Colonic mucosa (tissue), 4 donors: ENCODE results near the gene TM4SF18. TPM values are rescaled to one million over a fixed set of nuclear protein-coding genes. Genes with fewer than 3 reads are reported as not detected.

Experiments
- DNase-seq: peaks from one replicate; pipeline ENCODE4 v3.0.0-alpha.2; 2020
- H3K27ac ChIP-seq: fragments of 200-600 bp; one replicate; pipeline ENCODE4 v1.8.0; 2021
- H3K27me3 ChIP-seq: fragments of 200-600 bp; one replicate; pipeline ENCODE4 v1.8.0; 2021
- H3K36me3 ChIP-seq: fragments of 200-600 bp; one replicate; pipeline ENCODE4 v1.8.0; 2021
- H3K4me1 ChIP-seq: fragments of 200-600 bp; one replicate; pipeline ENCODE4 v1.8.0; 2021; ENCODE audit warnings: mild to moderate bottlenecking
- H3K4me3 ChIP-seq: fragments of 200-600 bp; one replicate; pipeline ENCODE4 v1.8.0; 2021
- H3K9ac ChIP-seq, 2 donors: one replicate each; pipeline ENCODE4 v1.7.0; 2013; ENCODE audit warnings: control low read depth in 2 of 2, low read depth in 2 of 2, low read length in 2 of 2
- H3K9me3 ChIP-seq: fragments of 200-600 bp; one replicate; pipeline ENCODE4 v1.8.0; 2021
- CTCF ChIP-seq: fragments of 200-600 bp; IDR thresholded peaks from one replicate; pipeline ENCODE4 v1.8.0; 2022; ENCODE audit warnings: antibody characterized with exemption, mild to moderate bottlenecking
- intact Hi-C: fragments of 100-400 bp; cut with DNase I; formaldehyde crosslinking; loops from one replicate; pipeline ENCODE4 v1.14.1; 2022
- total RNA-seq, 2 donors: library from RNA; stranded (reverse); fragmentation: NEBNext Ultra II Directional in 1 of 2; extraction: Animal tissue kit (Norgen Biotek cat#: 25700) in 1 of 2; gene quantifications; one replicate each; pipeline ENCODE4 v1.2.1, GENCODE V29; 2021
- donor health status: healthy.
- donor health status: DM: no; HTN: no; CAD: no.
- donor health status: DM: no; HTN: no; CAD: no.

The TM4SF18 gene
- total RNA-seq, 2 donors from 2014 or later = 0.72 to 2.1 TPM

GRCh38 chr3:149274220-149274619 lies 59.2 kb downstream of the TM4SF18 start:
- Histone ChIP-seq H3K36me3 (no peaks in the 10 kb centered on the region), H3K4me3 (no peak overlapping the region), H3K27ac (no peak overlapping the region), H3K9ac (no peak overlapping the region), H3K9me3 (no peaks in the 10 kb centered on the region), H3K4me1 (peaks cover 3% of the 10 kb centered on the region), H3K27me3 (no peaks in the 10 kb centered on the region)
- intact Hi-C loops = loop anchor here (5.0 kb wide), 1 partner anchor 317 kb away; no protein-coding TSS in a partner anchor
- no peak for TF ChIP-seq CTCF
- DNase-seq = no peak

- Histone ChIP-seq H3K27me3 (no peaks in the 10 kb centered on the region), H3K4me1 (peaks cover 3% of the 10 kb centered on the region), H3K4me3 (no peak overlapping the region), H3K36me3 (no peaks in the 10 kb centered on the region), H3K9ac (no peak overlapping the region), H3K27ac (no peak overlapping the region), H3K9me3 (no peaks in the 10 kb centered on the region)
- DNase-seq = peak; percentile 53
- TF ChIP-seq CTCF = peak; percentile 88
- intact Hi-C loops = loop anchor here (2.0 to 5.0 kb wide), 2 partner anchors 152 to 316 kb away; no protein-coding TSS in a partner anchor
Observed at GRCh38 chr3:149273096-149273751, 60.2 kb downstream of the TM4SF18 start.

- H3K9ac ChIP-seq = no peak overlapping the region
- H3K4me3 ChIP-seq = no peak overlapping the region
- no peaks in the 10 kb centered on the region for H3K9me3 ChIP-seq
- H3K27ac ChIP-seq = no peak overlapping the region
- no peak for DNase-seq
- no peak for TF ChIP-seq CTCF
- no peaks in the 10 kb centered on the region for H3K4me1 ChIP-seq
- H3K27me3 ChIP-seq = no peaks in the 10 kb centered on the region
- H3K36me3 ChIP-seq = no peaks in the 10 kb centered on the region
- intact Hi-C loops = loop anchor here (2.0 to 5.0 kb wide), 2 partner anchors 151 to 314 kb away; no protein-coding TSS in a partner anchor
Observed at GRCh38 chr3:149271669-149272068, 61.8 kb downstream of the TM4SF18 start.

- Histone ChIP-seq H3K36me3 (no peaks in the 10 kb centered on the region), H3K9ac (no peak overlapping the region), H3K4me1 (no peaks in the 10 kb centered on the region), H3K9me3 (no peaks in the 10 kb centered on the region), H3K4me3 (no peak overlapping the region), H3K27me3 (no peaks in the 10 kb centered on the region), H3K27ac (no peak overlapping the region)
- intact Hi-C loops = loop anchor here (5.0 kb wide), 1 partner anchor 313 kb away; no protein-coding TSS in a partner anchor
- no peak for DNase-seq
- no peak for TF ChIP-seq CTCF
Observed at GRCh38 chr3:149270180-149270579, 63.3 kb downstream of the TM4SF18 start.

GRCh38 chr3:149269687-149270086 lies 63.7 kb downstream of the TM4SF18 start:
- no peaks in the 10 kb centered on the region for H3K27me3 ChIP-seq
- intact Hi-C loops = loop anchor here (5.0 kb wide), 1 partner anchor 312 kb away; no protein-coding TSS in a partner anchor
- H3K9ac ChIP-seq = no peak overlapping the region
- H3K4me1 ChIP-seq = no peaks in the 10 kb centered on the region
- no peaks in the 10 kb centered on the region for H3K36me3 ChIP-seq
- TF ChIP-seq CTCF = no peak
- no peak overlapping the region for H3K27ac ChIP-seq
- H3K9me3 ChIP-seq = no peaks in the 10 kb centered on the region
- no peak overlapping the region for H3K4me3 ChIP-seq
- DNase-seq = no peak

Other genes starting within 250 kb of the TM4SF18 start
- 10 to 100 TPM; 12.3 to 16.4 TPM for gene HLTF, start 247.1 kb downstream of the TM4SF18 start, total RNA-seq
- gene HPS3, start 204.0 kb downstream of the TM4SF18 start, total RNA-seq = 10 to 100 TPM; 15.8 to 19.5 TPM
- 1 to 10 TPM; 5.6 to 7.1 TPM for gene CP, start 111.8 kb downstream of the TM4SF18 start, total RNA-seq
- 10 to 100 TPM; 30.8 to 48.7 TPM for gene TM4SF1, start 44.0 kb upstream of the TM4SF18 start, total RNA-seq
- gene TM4SF4, start 141.1 kb upstream of the TM4SF18 start, total RNA-seq = 1 to 10 TPM; 1.1 to 4.5 TPM